H9 (cell line): ENCODE data around the gene RABGEF1. TPM values are rescaled to one million over a fixed set of nuclear protein-coding genes. Genes with fewer than 3 reads are reported as not detected.

Experiments used
- DNase-seq: peaks from one replicate; pipeline ENCODE4 v3.0.0-alpha.2; 2017
- H2AFZ ChIP-seq: one replicate; pipeline ENCODE4 v1.6.1; 2013; ENCODE audit warnings: mild to moderate bottlenecking, low read length, control low read depth, moderate library complexity
- H2AK5ac ChIP-seq: 2 replicates; pipeline ENCODE4 v1.6.1; 2013; ENCODE audit warnings: low read length, control low read depth, mixed read lengths; ENCODE audit not compliant: insufficient read length
- H2BK120ac ChIP-seq: one replicate; pipeline ENCODE4 v1.6.1; 2013; ENCODE audit warnings: low read depth, mild to moderate bottlenecking, low read length, control low read depth, inconsistent platforms; ENCODE audit not compliant: poor library complexity, severe bottlenecking
- H2BK12ac ChIP-seq: 2 replicates; pipeline ENCODE4 v1.6.1; 2013; ENCODE audit warnings: low read length, control low read depth, mixed read lengths, low read depth; ENCODE audit not compliant: insufficient read length
- H2BK15ac ChIP-seq: 2 replicates; pipeline ENCODE4 v1.6.1; 2013; ENCODE audit warnings: low read depth, low read length, control low read depth
- H2BK20ac ChIP-seq: one replicate; pipeline ENCODE4 v1.6.1; 2013; ENCODE audit warnings: low read depth, mild to moderate bottlenecking, low read length, control low read depth, inconsistent platforms; ENCODE audit not compliant: poor library complexity, severe bottlenecking
- H2BK5ac ChIP-seq: 2 replicates; pipeline ENCODE4 v1.6.1; 2013; ENCODE audit warnings: low read length, control low read depth, mixed read lengths; ENCODE audit not compliant: insufficient read length
- H3K14ac ChIP-seq: 2 replicates; pipeline ENCODE4 v1.6.1; 2013; ENCODE audit warnings: low read length, control low read depth; ENCODE audit not compliant: insufficient read depth
- H3K18ac ChIP-seq: 2 replicates; pipeline ENCODE4 v1.6.1; 2013; ENCODE audit warnings: low read depth, mild to moderate bottlenecking, mixed read lengths, low read length, control low read depth; ENCODE audit not compliant: insufficient read length
- H3K23ac ChIP-seq: 2 replicates; pipeline ENCODE4 v1.6.1; 2013; ENCODE audit warnings: low read length, control low read depth, mixed read lengths, low read depth; ENCODE audit not compliant: insufficient read length
- H3K23me2 ChIP-seq: 2 replicates; pipeline ENCODE4 v1.6.1; 2013; ENCODE audit warnings: low read depth, mild to moderate bottlenecking, mixed read lengths, low read length, control low read depth; ENCODE audit not compliant: insufficient read length, poor library complexity, severe bottlenecking
- H3K27ac ChIP-seq: 2 replicates; pipeline ENCODE4 v1.5.1; 2013; ENCODE audit warnings: low read length, control low read depth, mixed read lengths, low read depth; ENCODE audit not compliant: insufficient read length
- H3K27me3 ChIP-seq: 2 replicates; pipeline ENCODE4 v1.6.1; 2013; ENCODE audit warnings: low read length, control low read depth, inconsistent platforms; ENCODE audit not compliant: insufficient read depth
- H3K4ac ChIP-seq: 2 replicates; pipeline ENCODE4 v1.6.1; 2013; ENCODE audit warnings: low read depth, mild to moderate bottlenecking, control low read depth, inconsistent platforms, low read length, moderate library complexity
- H3K4me1 ChIP-seq: 2 replicates; pipeline ENCODE4 v1.6.1; 2013; ENCODE audit warnings: low read length, control low read depth, inconsistent platforms; ENCODE audit not compliant: insufficient read depth
- H3K4me2 ChIP-seq: 2 replicates; pipeline ENCODE4 v1.6.1; 2013; ENCODE audit warnings: low read length, control low read depth, mixed read lengths; ENCODE audit not compliant: insufficient read length, insufficient read depth
- H3K56ac ChIP-seq: 2 replicates; pipeline ENCODE4 v1.6.1; 2013; ENCODE audit warnings: low read depth, mild to moderate bottlenecking, mixed read lengths, low read length, control low read depth; ENCODE audit not compliant: insufficient read length
- H3K79me1 ChIP-seq: 2 replicates; pipeline ENCODE4 v1.6.1; 2013; ENCODE audit warnings: low read depth, mild to moderate bottlenecking, moderate library complexity, low read length, control low read depth, inconsistent platforms; ENCODE audit not compliant: insufficient read depth, poor library complexity, severe bottlenecking
- H3K79me2 ChIP-seq: 2 replicates; pipeline ENCODE4 v1.6.1; 2013; ENCODE audit warnings: low read length, control low read depth, inconsistent platforms; ENCODE audit not compliant: insufficient read depth
- H3K9ac ChIP-seq: 2 replicates; pipeline ENCODE4 v1.6.1; 2013; ENCODE audit warnings: low read length, control low read depth, mixed read lengths; ENCODE audit not compliant: insufficient read length; ENCODE audit errors: extremely low read depth
- H3K9me3 ChIP-seq: one replicate; pipeline ENCODE4 v1.6.1; 2013; ENCODE audit warnings: low read depth, low read length, inconsistent platforms; ENCODE audit not compliant: control insufficient read depth
- H3T11ph ChIP-seq: one replicate; pipeline ENCODE4 v1.6.1; 2013; ENCODE audit warnings: mild to moderate bottlenecking, low read length, control low read depth, inconsistent platforms
- H4K20me1 ChIP-seq: one replicate; pipeline ENCODE4 v1.6.1; 2013; ENCODE audit not compliant: control insufficient read depth, insufficient read length, insufficient read depth
- H4K5ac ChIP-seq: 2 replicates; pipeline ENCODE4 v1.6.1; 2013; ENCODE audit warnings: low read depth, mild to moderate bottlenecking, mixed read lengths, low read length, control low read depth; ENCODE audit not compliant: insufficient read length
- H4K8ac ChIP-seq: replicated peaks from 2 replicates; pipeline ENCODE4 v1.6.1; 2013; ENCODE audit warnings: low read length, control low read depth, mixed read lengths, low read depth; ENCODE audit not compliant: insufficient read length
- H4K91ac ChIP-seq: 2 replicates; pipeline ENCODE4 v1.6.1; 2013; ENCODE audit warnings: low read depth, mild to moderate bottlenecking, moderate library complexity, mixed read lengths, low read length, control low read depth; ENCODE audit not compliant: insufficient read length
- H3K27ac Mint-ChIP-seq, 3 experiments: 2 replicates in 2 of 3; 3 replicates in 1 of 3; pipeline ENCODE4 v1.8.0; 2020 to 2021; ENCODE audit warnings: mixed read lengths in 3 of 3, mild to moderate bottlenecking in 1 of 3, moderate library complexity in 1 of 3
- H3K27me3 Mint-ChIP-seq: 2 replicates; pipeline ENCODE4 v1.8.0; 2021; ENCODE audit warnings: low read depth, mild to moderate bottlenecking, moderate library complexity, mixed read lengths
- H3K36me3 Mint-ChIP-seq, 3 experiments: 2 replicates in 2 of 3; 3 replicates in 1 of 3; pipeline ENCODE4 v1.8.0; 2020 to 2021; ENCODE audit warnings: low read depth in 3 of 3, mixed read lengths in 3 of 3; ENCODE audit not compliant: insufficient read depth in 1 of 3
- H3K4me1 Mint-ChIP-seq, 2 experiments: 2 replicates each; pipeline ENCODE4 v1.8.0; 2020; ENCODE audit warnings: mixed read lengths in 2 of 2
- H3K4me3 Mint-ChIP-seq, 2 experiments: 2 replicates in 1 of 2; 3 replicates in 1 of 2; pipeline ENCODE4 v1.8.0; 2020 to 2021; ENCODE audit warnings: mild to moderate bottlenecking in 2 of 2, mixed read lengths in 2 of 2, moderate library complexity in 1 of 2
- H3K9me3 Mint-ChIP-seq, 2 experiments: 2 replicates in 1 of 2; 3 replicates in 1 of 2; pipeline ENCODE4 v1.8.0; 2020; ENCODE audit warnings: mild to moderate bottlenecking in 2 of 2, mixed read lengths in 2 of 2, moderate library complexity in 1 of 2
- CTCF ChIP-seq: fragments of 200-600 bp; sonication (generic); conservative IDR thresholded peaks from 3 replicates; pipeline ENCODE4 v1.8.0; 2021; ENCODE audit warnings: antibody characterized with exemption, mild to moderate bottlenecking
- WGBS: extraction: QIAGEN DNeasy Blood & Tissue Kit; methylation state at CpG from one replicate; pipeline ENCODE4 v1.1.7; 2013; ENCODE audit warnings: missing lambda C conversion rate, low lambda C conversion rate, mixed read lengths; ENCODE audit not compliant: insufficient read length; ENCODE audit errors: extremely low coverage; 5-methylcytosine and 5-hydroxymethylcytosine counted together
- total RNA-seq: library from RNA; stranded (reverse); gene quantifications from 2 replicates; pipeline ENCODE4 v1.2.1, GENCODE V29; 2021

Gene RABGEF1
- total RNA-seq, 1 experiment from 2014 or later = 17.3 TPM

GRCh38 chr7:66736892-66737291, 3.6 kb upstream of the RABGEF1 start:
- no peak overlapping the region for H3K18ac ChIP-seq
- H3K56ac ChIP-seq = no peak overlapping the region
- no peaks in the 10 kb centered on the region for H4K20me1 ChIP-seq
- no peak overlapping the region for H2BK12ac ChIP-seq
- H3K27me3 Mint-ChIP-seq = peaks cover 2% of the 10 kb centered on the region
- H3K9ac ChIP-seq = no peak overlapping the region
- no peaks in the 10 kb centered on the region for H3K79me1 ChIP-seq
- peaks cover 14 to 20% of the 10 kb centered on the region in 2 experiments for H3K9me3 Mint-ChIP-seq
- H4K5ac ChIP-seq = no peak overlapping the region
- WGBS = no CpG with 5 or more reads among the region's 6 CpGs
- no peak overlapping the region for H2AK5ac ChIP-seq
- H2BK5ac ChIP-seq = no peak overlapping the region
- H3K4me3 Mint-ChIP-seq = no peak overlapping the region
- no peak overlapping the region for H2BK120ac ChIP-seq
- no peak overlapping the region for H2BK20ac ChIP-seq
- no peak for DNase-seq
- H3K4me1 Mint-ChIP-seq = peaks cover 6 to 17% of the 10 kb centered on the region in 2 experiments; a peak in 3 of 4 replicates
- no peak overlapping the region for H3K14ac ChIP-seq
- H3K36me3 Mint-ChIP-seq = peaks cover 19 to 27% (median 27%) of the 10 kb centered on the region in 3 experiments
- H3K79me2 ChIP-seq = no peaks in the 10 kb centered on the region
- no peaks in the 10 kb centered on the region for H3K23me2 ChIP-seq
- H3K4ac ChIP-seq = no peak overlapping the region
- no peaks in the 10 kb centered on the region; the same call in 1 of the 2 replicates for H3K4me1 ChIP-seq
- no peak overlapping the region for H3K27ac ChIP-seq
- no peak overlapping the region for H2AFZ ChIP-seq
- no peak overlapping the region for H4K8ac ChIP-seq
- no peak overlapping the region for H3K4me2 ChIP-seq
- H3K9me3 ChIP-seq = no peaks in the 10 kb centered on the region
- no peak overlapping the region for H2BK15ac ChIP-seq
- H3K27ac Mint-ChIP-seq = no peak overlapping the region
- no peak overlapping the region for H3K23ac ChIP-seq
- no peak overlapping the region for H3T11ph ChIP-seq
- no peaks in the 10 kb centered on the region for H3K27me3 ChIP-seq
- no peak for TF ChIP-seq CTCF
- no peak overlapping the region for H4K91ac ChIP-seq
